HUES64 (cell line): ENCODE results near the gene ARRDC5.
"Not testable (repeated sequence)": the region's sequence is repeated elsewhere in the genome, so short reads cannot be mapped to it uniquely, and the experiment has no call there.

Experiments
- H3K27ac ChIP-seq: 2 replicates; pipeline ENCODE4 v1.7.0; 2013; ENCODE audit warnings: low read depth, low read length, inconsistent platforms
- H3K27me3 ChIP-seq: 2 replicates; pipeline ENCODE4 v1.6.1; 2013; ENCODE audit warnings: mild to moderate bottlenecking, low read length; ENCODE audit not compliant: insufficient read depth
- H3K36me3 ChIP-seq: 2 replicates; pipeline ENCODE4 v1.6.1; 2013; ENCODE audit warnings: mild to moderate bottlenecking, low read length; ENCODE audit not compliant: insufficient read depth
- H3K4me1 ChIP-seq: 2 replicates; pipeline ENCODE4 v1.6.1; 2013; ENCODE audit warnings: mild to moderate bottlenecking, low read length, moderate library complexity; ENCODE audit not compliant: insufficient read depth
- H3K4me3 ChIP-seq: 2 replicates; pipeline ENCODE4 v1.5.1; 2013; ENCODE audit warnings: mild to moderate bottlenecking, low read length, moderate library complexity
- H3K9ac ChIP-seq: 2 replicates; pipeline ENCODE4 v1.6.1; 2013; ENCODE audit warnings: mild to moderate bottlenecking, low read depth, low read length
- H3K9me3 ChIP-seq: 2 replicates; pipeline ENCODE4 v1.6.1; 2013; ENCODE audit warnings: low read depth, low read length; ENCODE audit not compliant: insufficient read depth
- WGBS: fragments of 150-250, 120-280 bp; methylation state at CpG from one replicate; pipeline ENCODE4 v1.1.7; 2013; ENCODE audit warnings: missing lambda C conversion rate; 5-methylcytosine and 5-hydroxymethylcytosine counted together

The ARRDC5 gene

GRCh38 chr19:4868286-4868834, 34.3 kb downstream of the ARRDC5 start:
- H3K27me3 ChIP-seq = no peaks in the 10 kb centered on the region
- no peaks in the 10 kb centered on the region for H3K36me3 ChIP-seq
- H3K9me3 ChIP-seq = no peaks in the 10 kb centered on the region
- H3K4me1 ChIP-seq = peaks cover 7% of the 10 kb centered on the region
- H3K4me3 ChIP-seq = no peak overlapping the region
- H3K27ac ChIP-seq = no peak overlapping the region
- WGBS = 92% methylated on average over 10 of the region's 10 CpGs
- no peak overlapping the region for H3K9ac ChIP-seq

DNA sequence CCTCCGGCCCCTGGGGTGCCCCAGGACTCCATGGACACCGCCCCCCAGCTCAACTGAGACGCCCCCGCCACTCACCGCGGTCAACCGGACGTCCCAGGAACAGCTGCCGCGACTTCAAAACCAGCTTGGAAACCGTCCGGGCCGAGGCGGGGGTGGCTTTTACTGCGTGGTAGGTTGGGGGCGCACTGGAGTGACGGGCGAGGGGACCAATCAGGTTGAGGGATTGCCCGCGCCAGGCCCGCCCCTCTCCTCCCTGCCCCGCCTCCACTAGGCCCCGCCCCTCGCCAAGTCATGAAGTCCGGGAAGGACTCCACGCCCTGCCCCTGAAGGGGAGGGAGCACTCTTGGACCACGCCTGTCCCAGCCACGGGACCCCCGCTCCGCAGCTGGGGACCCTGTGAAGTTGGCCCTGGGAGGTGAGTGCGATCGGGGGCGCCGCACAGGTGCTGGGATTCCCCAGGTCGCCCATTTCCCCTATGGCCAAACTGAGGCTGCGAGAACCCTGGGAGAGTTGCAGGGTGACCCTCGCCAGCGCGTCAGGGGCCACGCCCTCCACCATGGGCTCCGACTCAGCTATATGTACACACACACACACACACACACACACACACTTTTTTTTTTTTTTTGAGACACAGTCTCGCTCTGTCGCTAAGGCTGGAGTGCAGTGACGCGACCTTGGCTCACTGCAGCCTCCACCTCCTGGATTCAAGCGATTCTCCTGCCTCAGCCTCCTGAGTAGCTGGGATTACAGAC, 35.0 kb downstream of the ARRDC5 start, which contains the start of gene PLIN3:
Gene PLIN3, minus strand, starts transcription at position 134 of the 752 bp plus-strand sequence. CDS start 6,273 bp downstream, outside the sequence.
- Histone ChIP-seq H3K36me3 (no peaks in the 10 kb centered on the region), H3K27ac (peak within 1 kb of the TSS; percentile 51; the same call in 1 of the 2 replicates), H3K9me3 (no peaks in the 10 kb centered on the region), H3K4me3 (peak within 1 kb of the TSS; percentile 93), H3K27me3 (no peaks in the 10 kb centered on the region), H3K4me1 (peaks cover 7% of the 10 kb centered on the region), H3K9ac (peak within 1 kb of the TSS; percentile 68)
- 11% methylated on average over 46 of the region's 46 CpGs for WGBS

DNA sequence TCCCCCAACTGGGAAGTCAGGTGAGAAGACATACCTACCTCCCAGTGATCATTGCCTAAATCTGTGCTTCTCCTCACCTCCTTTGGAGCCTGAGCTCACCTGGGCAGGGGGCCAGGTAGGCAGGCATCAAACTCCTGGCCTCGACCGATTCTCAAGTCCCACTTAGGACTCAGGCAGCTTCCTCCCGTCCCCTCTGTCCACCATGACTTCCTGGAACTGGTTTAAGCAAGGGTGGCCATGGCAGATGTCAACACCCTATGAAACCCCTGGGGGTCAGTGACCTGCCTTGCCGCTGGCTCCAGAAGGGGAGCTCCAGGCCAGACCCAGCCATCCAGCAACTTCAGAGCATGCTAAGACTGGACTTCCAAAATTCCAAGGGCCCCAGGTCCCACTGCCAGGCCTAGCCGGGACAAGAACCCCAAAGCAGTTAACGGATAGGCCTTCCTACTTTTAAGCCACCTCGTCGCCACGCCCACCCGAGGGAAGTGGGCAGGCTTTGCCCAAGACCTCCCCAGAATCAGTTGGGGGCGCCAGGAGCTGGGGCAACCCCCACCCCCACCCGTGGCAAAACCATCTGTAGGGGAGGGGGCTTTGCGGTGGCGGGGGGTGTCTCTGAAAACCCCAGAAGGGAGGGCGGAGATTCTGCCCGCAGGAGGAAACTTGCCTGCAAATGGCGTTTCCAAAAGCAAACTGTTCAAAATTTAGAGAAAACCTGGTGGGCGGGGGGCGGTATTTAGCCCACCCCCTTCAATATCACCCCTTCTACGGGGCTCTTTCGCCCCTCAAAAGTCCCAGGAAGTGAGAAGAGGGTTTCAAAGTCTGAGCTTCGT, 35.9 kb downstream of the ARRDC5 start:
- no peaks in the 10 kb centered on the region for H3K9me3 ChIP-seq
- peak overlapping the region; percentile 68 for H3K9ac ChIP-seq
- peaks cover 7% of the 10 kb centered on the region for H3K4me1 ChIP-seq
- H3K27ac ChIP-seq = peak overlapping the region; percentile 51; the same call in 1 of the 2 replicates
- H3K27me3 ChIP-seq = no peaks in the 10 kb centered on the region
- no peaks in the 10 kb centered on the region for H3K36me3 ChIP-seq
- 12% methylated on average over 17 of the region's 22 CpGs for WGBS
- H3K4me3 ChIP-seq = peak overlapping the region; percentile 93

- Histone ChIP-seq H3K4me1 (peaks cover under 1% of the 10 kb centered on the region; the same call in 1 of the 2 replicates), H3K27ac (no peak overlapping the region), H3K27me3 (no peaks in the 10 kb centered on the region), H3K9me3 (no peaks in the 10 kb centered on the region), H3K4me3 (no peak overlapping the region), H3K9ac (no peak overlapping the region), H3K36me3 (peaks cover 34% of the 10 kb centered on the region)
- 90% methylated on average over 10 of the region's 10 CpGs for WGBS
Measured at GRCh38 chr19:4861147-4861546, 41.5 kb downstream of the ARRDC5 start.

- 96% methylated on average over 11 of the region's 11 CpGs for WGBS
- Histone ChIP-seq H3K4me3 (no peak overlapping the region), H3K36me3 (peaks cover 46% of the 10 kb centered on the region), H3K27ac (no peak overlapping the region), H3K27me3 (no peaks in the 10 kb centered on the region), H3K9me3 (no peaks in the 10 kb centered on the region), H3K9ac (no peak overlapping the region), H3K4me1 (no peaks in the 10 kb centered on the region)
Measured at GRCh38 chr19:4859697-4860096, 43.0 kb downstream of the ARRDC5 start.

- H3K9me3 ChIP-seq, H3K27ac ChIP-seq, H3K4me1 ChIP-seq, H3K9ac ChIP-seq, H3K27me3 ChIP-seq, H3K4me3 ChIP-seq: not testable (repeated sequence)
- WGBS = 92% methylated on average over 12 of the region's 12 CpGs
- H3K36me3 ChIP-seq = peaks cover 54% of the 10 kb centered on the region
Measured at GRCh38 chr19:4856468-4856867, 46.2 kb downstream of the ARRDC5 start.

GRCh38 chr19:4853506-4853905, 49.2 kb downstream of the ARRDC5 start:
- H3K4me3 ChIP-seq, H3K9me3 ChIP-seq, H3K27ac ChIP-seq, H3K4me1 ChIP-seq, H3K9ac ChIP-seq, H3K27me3 ChIP-seq: not testable (repeated sequence)
- 86% methylated on average over 8 of the region's 8 CpGs for WGBS
- peaks cover 43% of the 10 kb centered on the region for H3K36me3 ChIP-seq

DNA sequence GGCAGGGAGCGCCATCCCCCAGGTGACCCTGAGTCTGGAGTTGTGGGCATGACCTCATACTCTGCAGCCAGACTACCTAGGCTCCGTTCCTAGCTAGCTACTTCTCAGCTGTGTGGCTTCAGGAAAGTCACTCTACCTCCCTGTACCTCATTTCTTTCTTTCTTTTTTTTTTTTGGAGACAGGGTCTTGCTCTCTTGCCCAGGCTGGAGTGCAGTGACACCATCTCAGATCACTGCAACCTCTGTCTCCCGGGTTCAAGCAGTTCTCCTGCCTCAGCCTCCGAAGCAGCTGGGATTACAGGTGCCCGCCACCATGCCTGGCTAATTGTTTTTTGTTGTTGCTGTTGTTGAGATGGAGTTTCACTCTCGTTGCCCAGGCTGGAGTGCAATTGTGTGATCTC, 50.2 kb downstream of the ARRDC5 start:
- H3K9me3 ChIP-seq = no peaks in the 10 kb centered on the region
- WGBS = 94% methylated on average over 6 of the region's 6 CpGs
- no peak overlapping the region for H3K27ac ChIP-seq
- peaks cover 52% of the 10 kb centered on the region for H3K36me3 ChIP-seq
- H3K4me3 ChIP-seq = no peak overlapping the region
- no peaks in the 10 kb centered on the region for H3K27me3 ChIP-seq
- no peaks in the 10 kb centered on the region for H3K4me1 ChIP-seq
- no peak overlapping the region for H3K9ac ChIP-seq

GRCh38 chr19:4851551-4852290, 51.0 kb downstream of the ARRDC5 start:
- Histone ChIP-seq H3K9me3 (no peaks in the 10 kb centered on the region), H3K27ac (no peak overlapping the region), H3K4me3 (no peak overlapping the region), H3K9ac (no peak overlapping the region), H3K36me3 (peaks cover 49% of the 10 kb centered on the region), H3K27me3 (no peaks in the 10 kb centered on the region), H3K4me1 (no peaks in the 10 kb centered on the region)
- WGBS = 76% methylated on average over 42 of the region's 42 CpGs

DNA sequence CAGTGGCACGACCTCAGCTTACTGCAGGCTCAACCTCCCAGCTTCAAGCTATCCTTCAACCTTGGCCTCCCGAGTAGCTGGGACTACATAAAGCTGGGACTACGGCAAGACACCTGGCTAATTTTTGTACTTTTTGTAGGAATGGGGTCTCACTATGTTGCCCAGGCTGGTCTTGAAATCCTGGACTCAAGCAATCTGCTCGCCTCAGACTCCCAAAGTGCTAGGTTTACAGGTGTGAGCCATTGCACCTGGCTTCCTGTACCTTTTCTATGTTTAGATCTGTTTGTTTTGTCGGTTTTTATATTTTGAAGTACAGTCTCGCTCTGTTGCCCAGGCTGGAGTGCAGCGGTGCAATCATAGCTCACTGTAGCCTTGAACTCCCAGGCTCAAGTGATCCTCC, 53.7 kb downstream of the ARRDC5 start:
- no peak overlapping the region for H3K4me3 ChIP-seq
- H3K9me3 ChIP-seq = no peaks in the 10 kb centered on the region
- no peaks in the 10 kb centered on the region for H3K4me1 ChIP-seq
- no peak overlapping the region for H3K27ac ChIP-seq
- no peaks in the 10 kb centered on the region for H3K27me3 ChIP-seq
- peaks cover 50% of the 10 kb centered on the region for H3K36me3 ChIP-seq
- no peak overlapping the region for H3K9ac ChIP-seq
- WGBS = 95% methylated on average over 7 of the region's 7 CpGs
